Ishikawa (cell line): ENCODE results near the gene GAREM1.

Experiments used
- CEBPB ChIP-seq: IDR thresholded peaks from 2 replicates; pipeline ENCODE4 v1.6.1; 2012
- EGR1 ChIP-seq: IDR thresholded peaks from 2 replicates; pipeline ENCODE4 v1.6.1; 2012
- EP300 ChIP-seq: IDR thresholded peaks from 2 replicates; pipeline ENCODE4 v1.6.1; 2012; ENCODE audit warnings: borderline replicate concordance
- FOXM1 ChIP-seq: IDR thresholded peaks from 2 replicates; pipeline ENCODE4 v1.6.1; 2012; ENCODE audit warnings: low read depth, borderline replicate concordance
- RAD21 ChIP-seq: IDR thresholded peaks from 2 replicates; pipeline ENCODE4 v1.6.1; 2012; ENCODE audit warnings: low read depth
- TAF1 ChIP-seq: IDR thresholded peaks from 2 replicates; pipeline ENCODE4 v1.6.1; 2012; ENCODE audit warnings: low read depth, mild to moderate bottlenecking
- TEAD4 ChIP-seq: IDR thresholded peaks from 2 replicates; pipeline ENCODE4 v1.6.1; 2012
- YY1 ChIP-seq: IDR thresholded peaks from 2 replicates; pipeline ENCODE4 v1.6.1; 2012; ENCODE audit warnings: low read depth
- ZBTB7A ChIP-seq: IDR thresholded peaks from 2 replicates; pipeline ENCODE4 v1.6.1; 2012; ENCODE audit warnings: low read depth
- TF ChIP-seq, protein P1 (sequence below): IDR thresholded peaks from 2 replicates; pipeline ENCODE4 v1.6.1; 2012
- TF ChIP-seq, protein P2 (sequence below): IDR thresholded peaks from 2 replicates; pipeline ENCODE4 v1.6.1; 2012; ENCODE audit warnings: low read depth, mild to moderate bottlenecking
- TF ChIP-seq, protein P3 (sequence below): IDR thresholded peaks from 2 replicates; pipeline ENCODE4 v1.6.1; 2012

DNA sequence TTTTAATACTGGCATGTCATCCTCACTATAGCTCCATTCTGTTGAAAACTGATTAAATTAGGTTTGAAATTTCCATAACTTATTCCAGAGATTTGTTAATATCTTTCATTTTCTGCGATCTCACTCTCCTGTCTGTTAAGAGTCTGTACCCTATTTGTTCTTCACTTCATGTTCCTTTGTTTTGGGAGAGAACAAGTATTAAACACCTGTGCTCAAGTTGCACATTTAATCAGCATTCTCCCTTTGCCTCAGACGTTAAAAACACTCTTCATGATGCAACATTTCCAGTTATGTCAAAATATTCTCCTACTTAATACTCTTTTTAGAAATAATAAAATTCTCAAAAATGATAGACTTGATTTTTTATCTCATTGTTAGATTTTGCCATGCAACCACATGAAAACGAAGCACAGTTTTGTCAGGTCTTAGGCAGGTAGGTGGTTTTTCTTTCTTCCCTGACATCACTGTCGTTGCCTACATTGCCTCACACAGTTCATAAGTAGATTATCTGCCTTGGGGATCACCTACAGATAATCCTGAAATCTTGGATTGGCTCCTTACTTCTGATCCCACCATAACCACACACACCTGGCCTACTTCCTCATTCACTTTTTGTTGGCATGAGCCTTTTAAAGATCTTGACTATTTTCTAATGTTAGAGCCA is 109.9 kb downstream of the GAREM1 start:
- TF ChIP-seq EGR1, result no peak
- TF ChIP-seq FOXM1, result no peak
- no peak for TF ChIP-seq RAD21
- TF ChIP-seq, protein P1, sequence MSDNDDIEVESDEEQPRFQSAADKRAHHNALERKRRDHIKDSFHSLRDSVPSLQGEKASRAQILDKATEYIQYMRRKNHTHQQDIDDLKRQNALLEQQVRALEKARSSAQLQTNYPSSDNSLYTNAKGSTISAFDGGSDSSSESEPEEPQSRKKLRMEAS, result no peak
- no peak for TF ChIP-seq TEAD4
- TF ChIP-seq YY1, result no peak
- no peak for TF ChIP-seq ZBTB7A
- no peak for TF ChIP-seq CEBPB
- TF ChIP-seq, protein P2, sequence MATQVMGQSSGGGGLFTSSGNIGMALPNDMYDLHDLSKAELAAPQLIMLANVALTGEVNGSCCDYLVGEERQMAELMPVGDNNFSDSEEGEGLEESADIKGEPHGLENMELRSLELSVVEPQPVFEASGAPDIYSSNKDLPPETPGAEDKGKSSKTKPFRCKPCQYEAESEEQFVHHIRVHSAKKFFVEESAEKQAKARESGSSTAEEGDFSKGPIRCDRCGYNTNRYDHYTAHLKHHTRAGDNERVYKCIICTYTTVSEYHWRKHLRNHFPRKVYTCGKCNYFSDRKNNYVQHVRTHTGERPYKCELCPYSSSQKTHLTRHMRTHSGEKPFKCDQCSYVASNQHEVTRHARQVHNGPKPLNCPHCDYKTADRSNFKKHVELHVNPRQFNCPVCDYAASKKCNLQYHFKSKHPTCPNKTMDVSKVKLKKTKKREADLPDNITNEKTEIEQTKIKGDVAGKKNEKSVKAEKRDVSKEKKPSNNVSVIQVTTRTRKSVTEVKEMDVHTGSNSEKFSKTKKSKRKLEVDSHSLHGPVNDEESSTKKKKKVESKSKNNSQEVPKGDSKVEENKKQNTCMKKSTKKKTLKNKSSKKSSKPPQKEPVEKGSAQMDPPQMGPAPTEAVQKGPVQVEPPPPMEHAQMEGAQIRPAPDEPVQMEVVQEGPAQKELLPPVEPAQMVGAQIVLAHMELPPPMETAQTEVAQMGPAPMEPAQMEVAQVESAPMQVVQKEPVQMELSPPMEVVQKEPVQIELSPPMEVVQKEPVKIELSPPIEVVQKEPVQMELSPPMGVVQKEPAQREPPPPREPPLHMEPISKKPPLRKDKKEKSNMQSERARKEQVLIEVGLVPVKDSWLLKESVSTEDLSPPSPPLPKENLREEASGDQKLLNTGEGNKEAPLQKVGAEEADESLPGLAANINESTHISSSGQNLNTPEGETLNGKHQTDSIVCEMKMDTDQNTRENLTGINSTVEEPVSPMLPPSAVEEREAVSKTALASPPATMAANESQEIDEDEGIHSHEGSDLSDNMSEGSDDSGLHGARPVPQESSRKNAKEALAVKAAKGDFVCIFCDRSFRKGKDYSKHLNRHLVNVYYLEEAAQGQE, result no peak
- no peak for TF ChIP-seq TAF1
- no peak for TF ChIP-seq EP300
- TF ChIP-seq, protein P3, sequence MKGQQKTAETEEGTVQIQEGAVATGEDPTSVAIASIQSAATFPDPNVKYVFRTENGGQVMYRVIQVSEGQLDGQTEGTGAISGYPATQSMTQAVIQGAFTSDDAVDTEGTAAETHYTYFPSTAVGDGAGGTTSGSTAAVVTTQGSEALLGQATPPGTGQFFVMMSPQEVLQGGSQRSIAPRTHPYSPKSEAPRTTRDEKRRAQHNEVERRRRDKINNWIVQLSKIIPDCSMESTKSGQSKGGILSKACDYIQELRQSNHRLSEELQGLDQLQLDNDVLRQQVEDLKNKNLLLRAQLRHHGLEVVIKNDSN, result no peak
